Liver (tissue), 3 donors: ENCODE results near the gene SERPINE2.

Experiments
- CTCF ChIP-seq: fragments of 150-350 bp; IDR thresholded peaks from 2 replicates; pipeline ENCODE4 v1.5.1; 2017; ENCODE audit warnings: improper control_type of control experiment, low read depth, low read length; ENCODE audit not compliant: missing input control
- HNF4G ChIP-seq: IDR thresholded peaks from 2 replicates; pipeline ENCODE4 v1.6.1; 2016; ENCODE audit warnings: antibody characterized with exemption
- donor health status: healthy.
- donor health status: healthy.

DNA sequence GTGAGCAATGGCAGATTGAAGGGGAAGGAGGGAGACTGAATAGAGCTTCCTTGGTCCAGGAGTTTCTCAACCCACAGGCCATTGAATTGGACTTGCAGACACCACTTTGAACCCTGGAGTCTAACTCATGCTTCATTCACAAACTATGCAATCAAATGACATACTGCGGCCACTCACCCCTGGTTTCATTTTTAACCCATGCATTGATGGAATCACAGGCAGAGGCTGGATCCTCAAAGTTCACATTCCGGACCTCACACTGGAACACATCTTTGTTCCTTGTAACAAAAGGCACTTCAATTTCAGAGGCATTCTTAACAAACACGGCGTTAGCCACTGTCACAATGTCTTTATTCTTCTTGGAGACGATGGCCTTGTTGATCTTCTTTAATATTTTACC, 41.1 kb downstream of the SERPINE2 start:
- TF ChIP-seq HNF4G, result no peak
- no peak for TF ChIP-seq CTCF
